GM18909 (cell line): ENCODE results near the gene KIF22.
"Not testable (repeated sequence)": the region's sequence is repeated elsewhere in the genome, so short reads cannot be mapped to it uniquely, and the experiment has no call there.

Source experiments
- ATAC-seq: cut with Tn5 transposase; IDR thresholded peaks from one replicate; pipeline ENCODE4 v1.9.1; 2021; ENCODE audit warnings: mild to moderate bottlenecking; ENCODE audit not compliant: unreplicated experiment, poor library complexity

The KIF22 gene

GRCh38 chr16:29790183-29790948 lies at the start of gene KIF22:
KIF22 (plus strand) TSS chr16:29790751; CDS start chr16:29790760, 9 bp downstream.
- peak; percentile 91 for ATAC-seq

DNA sequence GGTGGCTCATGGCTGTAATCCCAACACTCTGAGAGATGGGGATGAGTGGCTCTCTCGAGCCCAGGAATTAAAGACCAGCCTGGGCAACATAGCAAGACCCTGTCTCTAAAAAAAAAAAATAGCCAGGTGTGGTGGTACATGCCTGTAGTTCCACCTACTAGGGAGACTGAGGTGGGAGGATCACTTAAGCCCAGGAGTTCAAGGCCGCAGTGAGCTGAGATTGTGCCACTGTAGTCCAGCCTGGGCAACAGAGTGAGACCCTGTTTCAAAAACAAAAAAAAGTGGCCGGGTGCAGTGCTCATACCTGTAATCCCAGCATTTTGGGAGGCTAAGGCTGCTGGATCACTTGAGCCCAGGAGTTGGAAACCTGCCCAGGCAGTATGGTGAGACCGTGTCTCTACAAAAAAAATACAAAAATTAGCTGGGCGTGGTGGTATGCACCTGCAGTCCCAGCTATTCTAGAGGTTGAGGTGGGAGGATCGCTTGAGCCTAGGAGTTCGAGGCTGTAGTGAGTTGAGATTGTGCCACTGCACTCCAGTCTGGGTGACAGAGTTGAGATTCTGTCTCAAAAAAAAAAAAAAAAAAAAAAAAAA lies 47.8 kb upstream of the KIF22 start:
- ATAC-seq, result no peak

DNA sequence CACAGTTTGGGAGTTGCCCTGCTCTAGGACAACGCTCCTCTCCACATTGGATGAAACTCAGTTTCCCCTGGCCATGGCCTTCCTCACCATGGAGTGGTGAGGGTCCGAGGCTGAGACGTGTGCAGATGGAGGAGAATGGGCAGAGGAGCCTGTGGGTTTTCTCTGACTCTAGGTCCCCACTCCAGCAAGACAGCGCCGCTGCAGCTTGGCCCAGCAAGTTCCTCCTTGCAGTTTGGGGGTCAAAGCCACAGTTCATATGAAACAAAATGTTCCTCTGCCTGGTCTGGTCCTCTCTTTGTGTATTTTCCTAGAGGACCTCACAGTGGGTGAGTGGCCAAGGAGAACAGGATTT lies 47.1 kb upstream of the KIF22 start:
- ATAC-seq, result no peak

- ATAC-seq, result no peak
Observed at GRCh38 chr16:29743827-29744531, 46.6 kb upstream of the KIF22 start.

GRCh38 chr16:29744541-29745101 lies 45.9 kb upstream of the KIF22 start:
- no peak for ATAC-seq

DNA sequence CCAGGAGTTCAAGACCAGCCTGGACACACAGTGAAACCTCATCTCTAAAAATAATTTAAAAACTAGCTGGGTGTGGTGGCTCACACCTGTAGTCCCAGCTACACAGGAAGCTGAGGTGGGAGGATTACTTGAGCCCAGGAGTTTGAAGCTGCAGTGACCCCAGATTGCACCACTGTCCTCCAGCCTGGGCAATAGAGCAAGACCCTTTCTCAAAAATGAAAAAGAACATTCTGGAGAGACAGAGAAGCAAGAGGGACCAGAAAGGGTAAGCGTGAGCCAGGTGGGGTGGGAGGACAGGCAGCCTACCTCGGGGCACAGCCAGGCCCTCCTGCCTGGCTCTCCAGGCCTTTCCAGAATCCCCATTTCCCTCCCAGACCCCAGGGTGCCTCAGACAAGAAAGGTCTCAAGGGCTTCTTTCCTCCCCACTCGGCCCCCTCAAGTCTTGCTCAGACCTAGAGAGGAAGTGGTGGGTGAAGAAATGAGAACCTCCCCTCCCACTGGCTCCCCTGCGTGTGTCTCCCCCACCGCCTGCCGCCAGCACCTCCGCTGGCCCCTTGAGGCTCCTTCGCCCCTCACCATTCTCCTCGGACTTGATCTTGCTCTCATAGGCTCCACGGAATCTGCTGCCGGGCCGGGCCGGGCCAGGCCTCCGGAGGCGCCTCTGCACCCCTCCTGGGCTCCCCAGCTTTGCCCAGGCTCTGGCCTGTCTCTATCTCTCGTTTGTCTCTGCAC lies 45.3 kb upstream of the KIF22 start:
- peak; percentile 41 for ATAC-seq

- ATAC-seq, result peak; percentile 85
Observed at GRCh38 chr16:29745853-29746345, 44.7 kb upstream of the KIF22 start, which contains the start of gene C16orf54. C16orf54 (minus strand) TSS chr16:29745990; CDS start chr16:29744951, 1,039 bp downstream.

DNA sequence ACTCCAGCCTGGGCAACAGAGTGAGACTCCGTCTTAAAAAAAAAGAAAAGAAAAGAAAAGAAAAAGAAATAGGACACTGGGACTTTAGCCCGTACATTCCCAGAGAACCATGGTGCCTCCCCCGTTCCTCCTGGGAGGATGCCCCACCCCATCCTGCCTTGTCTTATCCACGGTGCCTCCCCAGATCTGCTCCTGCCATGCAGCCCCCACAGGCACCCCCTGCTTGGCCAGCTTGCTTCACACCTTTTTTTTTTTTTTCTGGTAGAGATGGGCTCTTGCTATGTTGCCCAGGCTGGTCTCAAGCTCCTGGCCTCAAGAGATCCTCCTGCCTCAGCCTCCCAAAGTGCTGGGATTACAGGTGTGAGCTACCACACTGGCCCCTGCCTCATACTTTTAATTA lies 44.0 kb upstream of the KIF22 start:
- not testable (repeated sequence) for ATAC-seq

- ATAC-seq, result no peak
Observed at GRCh38 chr16:29747947-29748759, 42.4 kb upstream of the KIF22 start.

DNA sequence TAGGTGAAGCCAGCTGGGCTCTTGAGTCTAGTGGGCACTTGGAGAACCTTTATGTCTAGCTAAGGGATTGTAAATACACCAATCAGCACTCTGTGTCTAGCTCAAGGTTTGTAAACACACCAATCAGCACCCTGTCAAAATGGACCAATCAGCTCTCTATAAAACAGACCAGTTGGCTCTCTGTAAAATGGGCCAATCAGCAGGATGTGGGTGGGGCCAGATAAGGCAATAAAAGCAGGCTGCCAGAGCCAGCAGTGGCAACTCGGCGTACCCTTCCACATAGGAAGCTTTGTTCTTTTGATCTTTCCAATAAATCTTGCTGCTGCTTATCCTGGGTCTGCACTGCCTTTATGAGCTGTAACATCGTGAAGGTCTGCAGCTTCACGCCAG lies 41.8 kb upstream of the KIF22 start:
- not testable (repeated sequence) for ATAC-seq

DNA sequence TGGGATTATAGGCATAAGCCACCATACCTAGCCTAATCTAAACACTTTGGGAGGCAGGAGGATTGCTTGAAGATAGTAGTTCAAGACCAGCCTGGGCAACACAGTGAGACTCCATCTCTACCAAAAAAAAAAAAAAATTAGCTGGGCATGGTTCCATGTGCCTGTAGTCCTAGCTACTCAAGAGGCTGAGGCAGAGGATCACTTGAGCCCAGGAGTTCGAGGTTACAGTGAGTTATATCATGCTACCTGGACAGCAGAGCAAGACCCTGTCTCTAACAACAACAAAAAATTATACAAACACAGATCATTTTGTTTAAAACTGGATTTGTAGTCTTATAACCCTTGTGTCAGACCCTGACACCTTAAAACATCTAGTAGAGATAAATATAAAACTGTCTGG lies 37.0 kb upstream of the KIF22 start:
- ATAC-seq, result no peak

DNA sequence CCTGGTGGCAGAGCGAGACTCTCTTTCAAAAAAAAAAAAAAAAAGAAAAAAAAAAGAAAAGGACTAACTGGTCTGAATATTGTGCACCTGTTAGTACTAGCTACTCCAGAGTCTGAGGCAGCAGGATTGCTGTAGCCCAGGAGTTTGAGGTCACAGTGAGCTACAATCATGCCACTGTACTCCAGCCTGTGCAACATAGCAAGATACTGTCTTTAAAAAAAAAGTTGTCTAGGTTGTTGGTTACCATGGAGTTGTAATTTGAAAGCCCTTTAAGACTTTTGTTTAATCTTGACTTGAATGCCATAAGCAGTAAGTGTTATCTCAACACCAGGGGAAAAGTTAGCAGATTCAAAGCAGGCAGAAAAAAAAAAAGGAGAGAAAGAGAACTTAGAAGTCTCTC lies 33.9 kb upstream of the KIF22 start:
- no peak for ATAC-seq

GRCh38 chr16:29757086-29757485 lies 33.5 kb upstream of the KIF22 start:
- not testable (repeated sequence) for ATAC-seq

- no peak for ATAC-seq
Observed at GRCh38 chr16:29757950-29758466, 32.5 kb upstream of the KIF22 start.

- no peak for ATAC-seq
Observed at GRCh38 chr16:29760567-29761279, 29.8 kb upstream of the KIF22 start.

GRCh38 chr16:29761280-29761651 lies 29.3 kb upstream of the KIF22 start:
- not testable (repeated sequence) for ATAC-seq

- ATAC-seq, result no peak
Observed at GRCh38 chr16:29761882-29762281, 28.7 kb upstream of the KIF22 start.

GRCh38 chr16:29763326-29763725 lies 27.2 kb upstream of the KIF22 start:
- ATAC-seq, result no peak
